CD14-positive monocyte (primary cell): Measurements from ENCODE around the gene NTRK1. TPM values are rescaled to one million over a fixed set of nuclear protein-coding genes. Genes with fewer than 3 reads are reported as not detected.

ENCODE experiments used
- DNase-seq, 3 donors: peaks; one replicate each; pipeline ENCODE4 v3.0.0-alpha.2; 2011 to 2022
- H2AFZ ChIP-seq: 2 replicates; pipeline ENCODE4 v1.6.0; 2012; ENCODE audit warnings: mild to moderate bottlenecking, low read depth, low read length, inconsistent platforms; ENCODE audit not compliant: insufficient read depth, poor library complexity, severe bottlenecking
- H3K27ac ChIP-seq, 2 donors: 1 replicate in 1 of 2; 2 replicates in 1 of 2; pipeline ENCODE4 v1.5.1; 2012 to 2013; ENCODE audit warnings: low read length in 2 of 2, control low read depth in 1 of 2, inconsistent platforms in 1 of 2, low read depth in 1 of 2, mild to moderate bottlenecking in 1 of 2
- H3K27me3 ChIP-seq, 2 donors: one replicate each; pipeline versions ENCODE4 v1.6.0 to v1.6.1; 2011 to 2013; ENCODE audit warnings: low read length in 2 of 2; ENCODE audit not compliant: control insufficient read depth in 2 of 2, insufficient read depth in 2 of 2
- H3K36me3 ChIP-seq, 2 donors: replicated peaks in 1 of 2; 1 replicate in 1 of 2; 2 replicates in 1 of 2; pipeline versions ENCODE4 v1.5.1 to v1.6.1; 2012 to 2013; ENCODE audit warnings: low read length in 2 of 2, control low read depth in 1 of 2, inconsistent platforms in 1 of 2, mild to moderate bottlenecking in 1 of 2; ENCODE audit not compliant: insufficient read depth in 2 of 2, control insufficient read depth in 1 of 2
- H3K4me1 ChIP-seq, 2 donors: 1 replicate in 1 of 2; 2 replicates in 1 of 2; pipeline versions ENCODE4 v1.5.1 to v1.6.1; 2012 to 2013; ENCODE audit warnings: low read length in 2 of 2, control low read depth in 1 of 2, inconsistent platforms in 1 of 2, mild to moderate bottlenecking in 1 of 2, moderate library complexity in 1 of 2; ENCODE audit not compliant: insufficient read depth in 2 of 2, control insufficient read depth in 1 of 2
- H3K4me2 ChIP-seq: replicated peaks from 2 replicates; pipeline ENCODE3; 2012; ENCODE audit warnings: low read length, moderate library complexity, mild to moderate bottlenecking; ENCODE audit not compliant: poor library complexity, severe bottlenecking; ENCODE audit errors: extremely low read depth
- H3K4me3 ChIP-seq, 3 experiments: fragments of 200-600 bp in 1 of 3; sonication (generic) in 1 of 3; replicated peaks in 1 of 3; 1 replicate in 2 of 3; 2 replicates in 1 of 3; pipeline ENCODE4 v1.5.1; 2011 to 2013; ENCODE audit warnings: low read length in 3 of 3, mild to moderate bottlenecking in 3 of 3, control low read depth in 2 of 3, low read depth in 2 of 3, inconsistent platforms in 1 of 3, moderate library complexity in 1 of 3
- H3K79me2 ChIP-seq: 2 replicates; pipeline ENCODE4 v1.6.0; 2012; ENCODE audit warnings: mild to moderate bottlenecking, control low read depth, inconsistent platforms, low read length, moderate library complexity; ENCODE audit not compliant: insufficient read depth
- H3K9ac ChIP-seq: 2 replicates; pipeline ENCODE4 v1.6.0; 2017; ENCODE audit warnings: low read length, mild to moderate bottlenecking; ENCODE audit not compliant: insufficient read depth, poor library complexity, severe bottlenecking
- H3K9me3 ChIP-seq, 2 donors: replicated peaks in 1 of 2; 1 replicate in 1 of 2; 2 replicates in 1 of 2; pipeline versions ENCODE4 v1.5.1 to v1.6.1; 2012 to 2013; ENCODE audit warnings: low read length in 2 of 2, control low read depth in 1 of 2; ENCODE audit not compliant: control insufficient read depth in 1 of 2, insufficient read depth in 1 of 2
- H4K20me1 ChIP-seq: 2 replicates; pipeline ENCODE4 v1.6.0; 2012; ENCODE audit warnings: mild to moderate bottlenecking, low read length, control low read depth, moderate library complexity; ENCODE audit not compliant: insufficient read depth
- H3K27ac Mint-ChIP-seq, 7 donors: one replicate each; pipeline ENCODE4 v1.8.0; 2020; ENCODE audit warnings: mild to moderate bottlenecking in 7 of 7, mixed read lengths in 7 of 7, moderate library complexity in 6 of 7, inconsistent platforms in 2 of 7
- H3K27me3 Mint-ChIP-seq, 3 donors: one replicate each; pipeline ENCODE4 v1.8.0; 2021 to 2022; ENCODE audit warnings: low read depth in 3 of 3, mild to moderate bottlenecking in 3 of 3, mixed read lengths in 3 of 3, moderate library complexity in 3 of 3, inconsistent platforms in 1 of 3
- H3K36me3 Mint-ChIP-seq, 2 donors: one replicate each; pipeline ENCODE4 v1.8.0; 2020; ENCODE audit warnings: mixed read lengths in 2 of 2, inconsistent platforms in 1 of 2, mild to moderate bottlenecking in 1 of 2
- H3K4me1 Mint-ChIP-seq: one replicate; pipeline ENCODE4 v1.8.0; 2020; ENCODE audit warnings: mild to moderate bottlenecking, mixed read lengths
- H3K4me3 Mint-ChIP-seq, 2 donors: one replicate each; pipeline ENCODE4 v1.8.0; 2020; ENCODE audit warnings: mild to moderate bottlenecking in 2 of 2, mixed read lengths in 2 of 2, moderate library complexity in 1 of 2
- H3K9me3 Mint-ChIP-seq, 7 donors: one replicate each; pipeline ENCODE4 v1.8.0; 2020 to 2022; ENCODE audit warnings: mixed read lengths in 7 of 7, mild to moderate bottlenecking in 6 of 7, moderate library complexity in 6 of 7, inconsistent platforms in 2 of 7
- CTCF ChIP-seq: fragments of 200-600 bp; IDR thresholded peaks from one replicate; pipeline ENCODE4 v1.8.0; 2022; ENCODE audit warnings: antibody characterized with exemption, mild to moderate bottlenecking
- WGBS: methylation state at CpG from one replicate; pipeline ENCODE4 v1.1.5; 2013; ENCODE audit warnings: missing lambda C conversion rate; ENCODE audit not compliant: insufficient coverage; 5-methylcytosine and 5-hydroxymethylcytosine counted together
- intact Hi-C, 2 donors: fragments of 100-400 bp; cut with micrococcal nuclease; formaldehyde crosslinking; loops; one replicate each; pipeline versions ENCODE4 v1.15.0 to v1.15.1; 2023
- polyA plus RNA-seq, 3 donors: library from polyadenylated mRNA; depleted of rRNA in 1 of 3; unstranded in 2 of 3; stranded (reverse) in 1 of 3; fragments of 300-500 nt in 2 of 3; fragments of >200 nt in 1 of 3; fragmentation: Illumina TruSeq in 2 of 3; gene quantifications; 1 replicate in 2 of 3; 2 replicates in 1 of 3; pipeline ENCODE4 v1.2.3, GENCODE V29; 2012 to 2021

Gene NTRK1
- polyA plus RNA-seq, 3 donors, result 0.03 TPM; not detected in 2

- H3K4me3 Mint-ChIP-seq, result no peak overlapping the region
- no peaks in the 10 kb centered on the region for H3K9me3 Mint-ChIP-seq
- Histone ChIP-seq H3K9me3 (no peaks in the 10 kb centered on the region), H3K79me2 (no peaks in the 10 kb centered on the region), H3K27ac (no peak overlapping the region), H3K27me3 (no peaks in the 10 kb centered on the region), H4K20me1 (no peaks in the 10 kb centered on the region), H3K4me1 (peaks cover 8 to 9% of the 10 kb centered on the region in 2 donors), H2AFZ (no peak overlapping the region), H3K4me3 (no peak overlapping the region), H3K36me3 (no peaks in the 10 kb centered on the region), H3K9ac (no peak overlapping the region), H3K4me2 (no peak overlapping the region)
- TF ChIP-seq CTCF, result no peak
- H3K27ac Mint-ChIP-seq, result peak overlapping the region in 1 of 7 donors; percentile 73
- H3K27me3 Mint-ChIP-seq, result peaks cover 11 to 15% (median 13%) of the 10 kb centered on the region in 3 donors
- peaks cover 21% of the 10 kb centered on the region for H3K4me1 Mint-ChIP-seq
- DNase-seq, result no peak
- intact Hi-C loops, result no loop called here
- no peaks in the 10 kb centered on the region for H3K36me3 Mint-ChIP-seq
- 89% methylated on average over 2 of the region's 6 CpGs for WGBS
Measured at GRCh38 chr1:156900896-156901589, 40.4 kb downstream of the NTRK1 start.

GRCh38 chr1:156901590-156901900 lies 40.9 kb downstream of the NTRK1 start:
- Histone ChIP-seq H3K79me2 (no peaks in the 10 kb centered on the region), H3K9me3 (no peaks in the 10 kb centered on the region), H3K27ac (no peak overlapping the region), H3K9ac (no peak overlapping the region), H3K36me3 (no peaks in the 10 kb centered on the region), H3K4me2 (no peak overlapping the region), H2AFZ (no peak overlapping the region), H4K20me1 (no peaks in the 10 kb centered on the region), H3K27me3 (no peaks in the 10 kb centered on the region), H3K4me1 (peaks cover 8 to 9% of the 10 kb centered on the region in 2 donors), H3K4me3 (no peak overlapping the region)
- Mint-ChIP-seq H3K36me3 (no peaks in the 10 kb centered on the region), H3K9me3 (peaks cover 0 to 2% (median 0%) of the 10 kb centered on the region in 7 donors), H3K4me3 (no peak overlapping the region), H3K27ac (peak overlapping the region in 1 of 7 donors; percentile 73), H3K27me3 (peaks cover 11 to 14% (median 11%) of the 10 kb centered on the region in 3 donors), H3K4me1 (peaks cover 21% of the 10 kb centered on the region)
- WGBS, result 94% methylated on average over 4 of the region's 4 CpGs
- TF ChIP-seq CTCF, result no peak
- DNase-seq, result no peak
- intact Hi-C loops, result no loop called here
